ENCODE results near the gene PLCL1.

Gene PLCL1

GRCh38 chr2:197852108-197852507 is 47.7 kb downstream of the PLCL1 start:
- in situ Hi-C loops (cut with HindIII; ENCODE audit: low sequenced_read_pairs), result no loop called here

- in situ Hi-C loops (cut with HindIII; ENCODE audit: low sequenced_read_pairs), result no loop called here
Measured at GRCh38 chr2:197853549-197853948, 49.2 kb downstream of the PLCL1 start.

DNA sequence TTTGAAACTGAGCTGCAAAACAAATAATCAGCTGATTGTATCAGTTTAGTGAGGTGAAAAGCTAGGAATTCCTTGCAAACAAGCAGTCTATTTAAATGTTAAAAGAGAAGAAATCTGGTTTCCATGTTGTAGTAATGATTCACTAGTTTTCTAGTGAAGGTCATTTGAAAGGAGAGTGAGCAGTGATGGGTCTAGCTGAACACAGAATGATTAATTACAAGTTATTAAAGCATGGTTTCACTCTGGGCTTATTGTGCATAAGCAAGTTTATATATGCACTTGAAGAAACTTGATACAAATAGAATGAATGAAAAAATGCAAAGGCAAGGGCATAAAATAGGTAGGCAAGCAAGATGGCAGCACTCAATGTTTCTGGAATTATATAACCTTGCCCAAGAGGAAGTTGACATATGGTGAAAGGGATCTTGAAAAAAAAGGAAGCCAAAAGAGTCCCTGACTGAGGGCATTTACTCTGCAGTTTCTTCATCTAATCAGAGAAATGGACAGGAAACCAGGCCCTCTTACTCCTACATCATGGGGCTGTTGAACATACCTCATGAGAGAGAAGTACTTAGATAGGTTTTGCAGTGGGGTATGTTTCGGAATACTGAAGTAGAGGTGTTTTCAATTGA is 53.2 kb downstream of the PLCL1 start:
- in situ Hi-C loops (cut with HindIII; ENCODE audit: low sequenced_read_pairs), result no loop called here

GRCh38 chr2:197858607-197859140 is 54.3 kb downstream of the PLCL1 start:
- in situ Hi-C loops (cut with HindIII; ENCODE audit: low sequenced_read_pairs), result no loop called here

GRCh38 chr2:197862246-197862955 is 58.0 kb downstream of the PLCL1 start:
- in situ Hi-C loops (cut with HindIII; ENCODE audit: low sequenced_read_pairs), result no loop called here

GRCh38 chr2:197863744-197864143 is 59.4 kb downstream of the PLCL1 start:
- in situ Hi-C loops (cut with HindIII; ENCODE audit: low sequenced_read_pairs), result no loop called here

GRCh38 chr2:197866455-197866854 is 62.1 kb downstream of the PLCL1 start:
- in situ Hi-C loops (cut with HindIII; ENCODE audit: low sequenced_read_pairs), result no loop called here

GRCh38 chr2:197867033-197867432 is 62.6 kb downstream of the PLCL1 start:
- in situ Hi-C loops (cut with HindIII; ENCODE audit: low sequenced_read_pairs), result no loop called here

DNA sequence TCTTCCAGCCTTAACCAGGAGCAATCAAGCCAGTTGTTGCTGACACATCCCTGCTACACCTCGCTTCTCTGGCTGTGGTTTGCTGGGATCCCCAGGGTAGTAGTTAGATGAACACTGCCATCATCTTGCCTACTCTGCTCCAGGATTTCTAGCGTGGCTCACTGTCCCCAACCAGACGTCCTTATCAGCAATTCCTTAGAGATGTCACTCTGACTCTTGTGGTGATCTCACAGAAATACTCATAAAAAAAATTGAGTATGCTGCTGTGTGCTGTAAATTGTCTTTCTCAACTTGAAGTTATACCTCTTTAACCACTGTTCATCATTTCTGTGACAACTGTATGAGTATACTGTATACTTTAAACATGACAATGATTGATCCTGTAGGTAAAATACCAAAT is 63.2 kb downstream of the PLCL1 start:
- in situ Hi-C loops (cut with HindIII; ENCODE audit: low sequenced_read_pairs), result no loop called here

DNA sequence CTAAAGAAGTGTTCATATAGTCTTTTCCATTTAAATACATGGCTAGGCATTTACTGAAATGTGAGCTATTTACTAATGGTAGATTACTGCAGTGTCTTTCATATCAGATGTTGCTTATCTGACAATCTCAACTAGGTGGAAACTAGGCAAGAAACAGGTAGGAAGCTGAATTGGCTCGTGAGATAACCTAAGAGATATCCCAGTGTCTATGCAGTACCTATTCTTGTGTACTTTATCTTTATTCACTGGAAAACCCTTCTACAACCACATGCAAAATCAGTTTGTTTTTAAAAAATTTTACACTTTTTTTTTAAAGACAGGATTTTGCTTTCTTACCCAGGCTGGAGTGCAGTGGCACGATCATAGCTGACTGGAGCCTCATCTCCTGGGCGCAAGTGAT is 63.8 kb downstream of the PLCL1 start:
- in situ Hi-C loops (cut with HindIII; ENCODE audit: low sequenced_read_pairs), result no loop called here

DNA sequence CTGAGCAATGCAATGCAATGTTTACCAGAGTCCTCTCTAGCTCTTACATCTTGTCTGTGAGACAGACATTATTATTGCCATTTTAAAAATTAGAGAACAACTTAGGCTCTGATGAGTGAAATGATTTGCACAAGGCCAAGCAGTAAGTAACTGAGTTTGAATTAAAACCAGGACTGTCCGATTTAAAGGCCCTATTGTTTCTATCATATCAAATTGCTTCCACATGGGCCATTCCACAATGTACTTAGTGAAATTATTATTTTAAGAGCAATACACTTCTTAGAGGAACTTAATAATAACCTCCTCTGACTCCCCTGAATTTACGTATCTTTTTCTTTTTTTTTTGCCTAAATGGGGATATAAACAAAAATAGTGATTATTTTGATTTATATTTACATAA is 64.6 kb downstream of the PLCL1 start:
- in situ Hi-C loops (cut with HindIII; ENCODE audit: low sequenced_read_pairs), result no loop called here

GRCh38 chr2:197869501-197870111 is 65.2 kb downstream of the PLCL1 start:
- in situ Hi-C loops (cut with HindIII; ENCODE audit: low sequenced_read_pairs), result loop anchor here (5.0 kb wide), 1 partner anchor 93 kb away; no protein-coding TSS in a partner anchor

- in situ Hi-C loops (cut with HindIII; ENCODE audit: low sequenced_read_pairs), result loop anchor here (5.0 kb wide), 1 partner anchor 92 kb away; no protein-coding TSS in a partner anchor
Measured at GRCh38 chr2:197870137-197870536, 65.7 kb downstream of the PLCL1 start.

- in situ Hi-C loops (cut with HindIII; ENCODE audit: low sequenced_read_pairs), result loop anchor here (5.0 kb wide), 1 partner anchor 90 kb away; no protein-coding TSS in a partner anchor
Measured at GRCh38 chr2:197871780-197872456, 67.5 kb downstream of the PLCL1 start.

- in situ Hi-C loops (cut with HindIII; ENCODE audit: low sequenced_read_pairs), result loop anchor here (5.0 kb wide), 1 partner anchor 89 kb away; no protein-coding TSS in a partner anchor
Measured at GRCh38 chr2:197873293-197873701, 68.9 kb downstream of the PLCL1 start.

GRCh38 chr2:197875763-197876162 is 71.4 kb downstream of the PLCL1 start:
- in situ Hi-C loops (cut with HindIII; ENCODE audit: low sequenced_read_pairs), result no loop called here

DNA sequence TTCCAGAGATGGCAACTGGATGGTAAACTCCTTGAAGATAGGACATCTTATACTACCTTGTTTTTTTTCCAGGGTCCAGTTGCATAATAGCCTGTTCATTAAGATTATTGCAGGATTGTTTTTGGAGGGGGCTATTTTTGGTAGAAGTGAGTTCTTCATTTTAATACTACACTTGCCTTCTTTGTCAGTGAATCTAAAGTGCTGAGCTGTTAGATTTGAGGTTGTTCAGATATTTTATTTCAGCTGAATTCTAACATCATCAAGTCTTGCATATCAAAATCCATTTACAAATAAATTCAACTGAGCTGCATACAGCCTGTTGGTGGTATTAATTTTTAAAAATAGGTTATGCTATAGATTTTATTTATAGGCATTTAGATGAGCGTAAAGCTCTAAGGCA is 72.1 kb downstream of the PLCL1 start:
- in situ Hi-C loops (cut with HindIII; ENCODE audit: low sequenced_read_pairs), result no loop called here

- in situ Hi-C loops (cut with HindIII; ENCODE audit: low sequenced_read_pairs), result no loop called here
Measured at GRCh38 chr2:197877038-197877437, 72.6 kb downstream of the PLCL1 start.

DNA sequence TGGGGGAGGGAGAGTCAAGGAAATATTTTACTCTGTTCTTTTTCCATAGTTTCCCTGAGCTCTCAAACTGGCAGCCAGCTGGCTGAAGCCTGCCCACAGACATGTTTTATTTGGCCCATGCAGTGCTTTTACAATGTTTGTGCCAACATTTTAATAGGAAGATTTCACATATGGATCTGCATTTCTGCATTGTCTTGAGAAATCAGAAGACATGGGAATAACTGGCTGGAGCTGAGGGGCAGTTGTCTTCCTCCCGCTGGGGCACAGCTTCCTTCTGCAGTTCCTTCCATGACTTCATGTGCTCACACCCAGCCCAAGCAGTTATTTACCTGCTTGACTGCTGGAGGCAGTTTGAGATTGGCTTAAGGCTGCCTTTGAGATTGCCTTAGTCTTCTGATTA is 74.4 kb downstream of the PLCL1 start:
- in situ Hi-C loops (cut with HindIII; ENCODE audit: low sequenced_read_pairs), result no loop called here

- in situ Hi-C loops (cut with HindIII; ENCODE audit: low sequenced_read_pairs), result no loop called here
Measured at GRCh38 chr2:197879812-197880408, 75.5 kb downstream of the PLCL1 start.
